LNCaP clone FGC (cell line): Measurements from ENCODE around the gene KCNC3.

Source experiments
- DNase-seq: peaks from one replicate; pipeline ENCODE4 v3.0.0-alpha.2; 2011; ENCODE audit warnings: low read depth
- H3K4me3 ChIP-seq: 2 replicates; pipeline ENCODE4 v1.5.1; 2011; ENCODE audit warnings: mild to moderate bottlenecking, low read depth, low read length, control low read depth
- TF ChIP-seq, protein P1 (sequence below): IDR thresholded peaks from 2 replicates; pipeline ENCODE4 v1.5.1; 2012; ENCODE audit warnings: mild to moderate bottlenecking; ENCODE audit not compliant: control insufficient read depth, insufficient read depth; ENCODE audit errors: extremely low read depth

Gene KCNC3

DNA sequence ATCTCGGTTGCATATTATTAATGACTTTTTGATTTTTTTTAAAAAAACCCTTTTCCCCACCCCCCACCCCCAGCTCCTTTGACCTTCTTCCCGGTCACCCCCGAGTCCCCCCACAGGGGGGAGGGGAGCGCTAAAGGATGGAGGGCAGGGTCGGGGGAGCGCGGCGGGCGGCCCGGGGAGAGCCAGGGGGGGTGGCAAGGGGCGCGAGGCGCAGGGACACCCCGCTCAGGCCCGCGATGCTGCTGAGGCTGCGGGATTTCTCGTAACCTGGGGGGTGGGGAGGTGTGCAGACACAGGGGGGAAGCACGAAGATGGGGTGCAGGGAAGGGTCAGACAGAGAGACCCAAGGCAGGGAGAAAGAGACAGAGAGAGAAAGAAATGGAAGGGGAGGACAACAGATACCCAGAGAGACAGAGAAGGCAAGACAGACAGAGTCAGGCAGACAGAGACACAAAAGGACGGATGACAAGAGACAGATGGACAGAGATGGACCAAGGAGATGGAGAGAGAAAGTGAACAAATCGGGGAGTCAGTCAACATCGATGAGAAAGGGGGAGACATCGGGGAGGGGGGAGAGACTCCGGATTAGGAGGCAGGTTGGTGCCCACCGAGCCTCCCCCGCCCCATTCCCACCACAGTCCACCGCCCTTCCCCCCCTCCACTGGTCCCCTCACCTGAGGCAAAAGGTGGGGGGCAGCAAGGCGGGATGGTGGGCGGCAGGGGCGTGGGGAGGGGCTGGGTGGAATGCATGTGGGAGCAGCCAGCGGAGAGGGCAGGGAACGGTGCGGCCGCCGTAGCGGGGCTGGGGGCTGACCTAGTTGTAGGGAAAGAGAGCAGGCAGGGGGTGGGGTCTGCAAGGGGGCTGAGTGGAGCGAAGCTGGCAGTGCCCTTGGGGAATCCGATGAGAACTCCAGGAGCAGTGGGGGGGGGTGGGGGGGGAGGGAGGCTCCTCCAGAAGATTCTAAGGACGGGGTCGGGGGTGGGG, 14.2 kb downstream of the KCNC3 start:
- no peak overlapping the region for H3K4me3 ChIP-seq
- no peak for DNase-seq
- TF ChIP-seq, protein P1, sequence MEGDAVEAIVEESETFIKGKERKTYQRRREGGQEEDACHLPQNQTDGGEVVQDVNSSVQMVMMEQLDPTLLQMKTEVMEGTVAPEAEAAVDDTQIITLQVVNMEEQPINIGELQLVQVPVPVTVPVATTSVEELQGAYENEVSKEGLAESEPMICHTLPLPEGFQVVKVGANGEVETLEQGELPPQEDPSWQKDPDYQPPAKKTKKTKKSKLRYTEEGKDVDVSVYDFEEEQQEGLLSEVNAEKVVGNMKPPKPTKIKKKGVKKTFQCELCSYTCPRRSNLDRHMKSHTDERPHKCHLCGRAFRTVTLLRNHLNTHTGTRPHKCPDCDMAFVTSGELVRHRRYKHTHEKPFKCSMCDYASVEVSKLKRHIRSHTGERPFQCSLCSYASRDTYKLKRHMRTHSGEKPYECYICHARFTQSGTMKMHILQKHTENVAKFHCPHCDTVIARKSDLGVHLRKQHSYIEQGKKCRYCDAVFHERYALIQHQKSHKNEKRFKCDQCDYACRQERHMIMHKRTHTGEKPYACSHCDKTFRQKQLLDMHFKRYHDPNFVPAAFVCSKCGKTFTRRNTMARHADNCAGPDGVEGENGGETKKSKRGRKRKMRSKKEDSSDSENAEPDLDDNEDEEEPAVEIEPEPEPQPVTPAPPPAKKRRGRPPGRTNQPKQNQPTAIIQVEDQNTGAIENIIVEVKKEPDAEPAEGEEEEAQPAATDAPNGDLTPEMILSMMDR: no peak

DNA sequence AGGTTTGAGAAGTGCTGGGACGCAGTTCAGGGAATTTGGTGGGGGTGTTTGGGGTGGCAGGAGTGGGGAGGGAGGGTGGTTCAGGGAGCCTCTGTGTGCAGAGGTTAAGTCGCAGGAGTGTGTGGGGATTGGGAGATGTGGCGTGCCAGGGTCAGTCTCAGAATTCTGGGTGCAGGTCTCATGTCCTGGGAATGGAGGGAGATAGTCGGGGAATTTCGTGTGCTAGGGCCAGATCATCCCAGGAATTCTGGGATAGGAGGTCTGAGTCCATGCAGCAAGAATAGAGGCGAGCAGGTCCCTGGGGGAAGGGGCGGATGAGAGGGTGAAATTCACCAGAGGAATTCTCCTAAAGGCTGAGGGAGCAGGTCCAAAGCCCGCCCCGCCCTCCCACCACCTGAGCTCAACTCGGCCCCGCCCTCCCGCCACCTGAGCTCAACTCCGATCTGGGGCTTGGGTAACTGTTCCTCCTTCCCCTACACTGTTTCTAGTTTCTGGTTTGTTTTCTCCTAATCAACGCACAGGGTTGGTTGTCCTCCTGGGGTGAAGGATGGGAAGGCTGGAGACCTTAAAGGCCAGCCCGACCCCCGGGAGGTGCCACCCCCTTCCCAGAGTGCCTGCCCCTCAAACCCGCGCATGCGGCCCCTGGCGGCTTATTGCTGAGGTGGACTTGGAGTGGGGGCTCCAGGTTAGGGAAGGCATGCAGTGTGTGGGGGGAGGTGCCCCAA, 15.2 kb downstream of the KCNC3 start:
- H3K4me3 ChIP-seq: no peak overlapping the region
- TF ChIP-seq, protein P1: no peak
- DNase-seq: no peak

DNA sequence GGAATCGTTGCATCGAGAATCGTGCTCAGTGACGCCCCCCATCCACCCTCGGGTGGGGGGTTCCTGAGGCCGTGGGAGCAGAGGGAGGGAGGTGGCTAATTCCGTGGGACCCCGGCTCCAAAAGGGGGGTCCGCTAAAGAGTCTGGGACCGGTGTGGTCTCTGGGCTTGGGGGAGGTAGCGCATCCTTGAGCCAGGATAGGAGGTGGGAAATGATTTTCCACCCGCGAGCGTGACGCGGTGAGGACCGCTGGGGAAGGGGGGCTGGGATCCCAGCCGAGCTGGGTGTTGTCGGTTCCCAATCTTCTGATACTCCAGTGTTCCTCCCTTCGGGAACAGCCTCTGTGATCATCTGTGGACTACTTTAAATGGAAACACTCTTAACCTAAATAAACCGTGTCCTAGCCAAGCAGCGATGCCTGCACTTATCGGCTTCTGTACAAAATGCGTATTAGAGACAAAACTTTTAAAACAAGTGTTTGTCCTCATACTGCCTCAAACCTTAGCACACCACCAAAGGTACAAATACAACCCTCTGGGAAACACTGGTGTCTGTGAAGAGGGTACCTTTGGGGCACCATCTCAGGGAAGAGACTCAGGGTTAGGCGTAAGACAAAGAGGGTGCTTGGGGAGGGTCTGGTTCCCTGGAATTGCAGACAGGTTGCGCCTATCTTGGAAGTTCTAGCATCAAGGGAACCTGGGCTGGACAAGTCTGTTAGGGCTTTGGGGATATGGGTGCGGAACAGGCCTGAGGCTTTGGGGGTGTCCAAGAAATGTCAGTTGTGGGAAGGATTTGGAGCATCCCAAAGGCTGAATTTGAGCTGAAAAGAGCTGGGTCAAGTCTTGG, 16.0 kb downstream of the KCNC3 start:
- TF ChIP-seq, protein P1: no peak
- DNase-seq: no peak
- no peak overlapping the region for H3K4me3 ChIP-seq

DNA sequence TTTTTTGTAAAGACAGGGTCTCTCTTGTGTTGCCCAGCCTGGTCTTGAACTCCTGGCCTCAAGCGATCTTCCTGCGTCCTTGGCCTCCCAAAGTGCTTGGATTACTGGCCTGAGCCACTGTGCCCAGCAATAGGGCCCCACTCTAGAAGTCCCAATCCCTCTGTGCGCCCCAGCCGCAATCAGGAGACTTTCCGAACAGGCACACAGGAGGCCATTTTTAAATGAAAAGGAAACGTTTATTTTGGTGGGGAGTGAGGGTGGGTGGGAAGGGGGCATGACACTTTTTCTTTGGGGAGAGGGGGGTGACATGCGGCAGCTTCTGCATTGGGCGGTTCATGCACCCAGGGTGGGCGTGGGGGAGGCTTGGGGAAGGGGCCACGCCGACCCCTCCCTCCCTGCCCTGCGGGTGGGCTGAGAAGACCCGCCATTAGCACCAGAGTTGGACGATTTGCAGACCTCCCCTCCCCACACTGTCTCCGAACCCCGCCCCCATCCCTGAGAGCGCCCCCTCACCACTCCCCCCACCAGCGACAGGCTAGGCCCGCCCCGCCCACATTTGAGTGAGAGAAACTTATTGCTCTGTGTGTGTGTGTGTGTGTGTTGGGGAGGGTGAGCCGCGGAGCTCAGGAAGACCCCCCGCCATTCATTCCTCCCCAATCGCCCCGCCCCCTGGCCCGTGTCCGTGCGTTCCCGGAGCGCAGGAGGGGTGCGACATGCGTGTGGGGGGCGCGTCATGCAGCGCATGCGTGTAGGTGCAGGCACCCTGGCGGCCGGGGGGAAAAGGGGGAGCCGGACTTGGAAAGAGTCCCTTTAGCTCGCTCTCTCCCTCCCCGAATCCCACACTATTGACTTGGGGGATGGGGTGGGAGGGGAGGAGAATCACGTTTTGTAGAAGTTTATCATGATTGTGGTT, 17.2 kb downstream of the KCNC3 start:
- TF ChIP-seq, protein P1: no peak
- H3K4me3 ChIP-seq: no peak overlapping the region
- no peak for DNase-seq

DNA sequence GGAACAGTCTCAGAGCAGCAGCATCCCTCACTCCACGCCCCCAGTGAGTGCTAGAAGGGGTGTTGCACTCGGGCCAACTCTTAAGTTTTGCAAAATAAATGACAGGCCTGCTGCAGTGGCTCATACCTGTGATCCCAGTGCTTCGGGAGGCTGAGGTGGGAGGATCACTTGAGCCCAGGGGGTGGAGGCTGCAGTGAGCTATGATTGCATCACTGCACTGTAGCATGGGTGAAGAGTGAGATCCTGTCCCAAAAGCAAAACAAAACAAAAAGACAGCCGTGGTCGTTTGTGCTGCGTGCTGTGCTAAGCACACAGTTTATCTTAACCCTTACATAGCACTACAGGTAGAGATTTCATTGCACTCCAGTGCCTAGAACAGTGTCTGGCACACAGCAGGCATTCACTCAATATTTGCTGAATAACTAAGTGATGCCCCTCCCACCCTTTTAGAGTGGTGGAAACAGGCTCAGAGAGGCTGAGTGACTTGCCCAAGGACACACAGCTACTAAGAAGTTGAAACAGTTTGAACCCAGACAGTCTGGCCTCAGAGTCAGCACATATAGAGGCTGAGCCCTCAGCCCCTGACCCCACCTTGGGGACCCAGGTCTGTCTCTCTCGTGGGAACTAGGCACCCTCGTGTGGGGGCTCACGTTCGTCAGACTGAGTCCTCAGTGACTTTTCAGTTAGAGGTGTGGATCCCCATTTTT, 18.3 kb downstream of the KCNC3 start:
- TF ChIP-seq, protein P1: no peak
- H3K4me3 ChIP-seq: no peak overlapping the region
- DNase-seq: no peak
